NCI-H2107 (cell line): ENCODE data around the gene HSPA5.

Experiments used
- DNase-seq: peaks from one replicate; lab custom pipeline; 2025; lab: John Stamatoyannopoulos, UW

HSPA5 gene

DNA sequence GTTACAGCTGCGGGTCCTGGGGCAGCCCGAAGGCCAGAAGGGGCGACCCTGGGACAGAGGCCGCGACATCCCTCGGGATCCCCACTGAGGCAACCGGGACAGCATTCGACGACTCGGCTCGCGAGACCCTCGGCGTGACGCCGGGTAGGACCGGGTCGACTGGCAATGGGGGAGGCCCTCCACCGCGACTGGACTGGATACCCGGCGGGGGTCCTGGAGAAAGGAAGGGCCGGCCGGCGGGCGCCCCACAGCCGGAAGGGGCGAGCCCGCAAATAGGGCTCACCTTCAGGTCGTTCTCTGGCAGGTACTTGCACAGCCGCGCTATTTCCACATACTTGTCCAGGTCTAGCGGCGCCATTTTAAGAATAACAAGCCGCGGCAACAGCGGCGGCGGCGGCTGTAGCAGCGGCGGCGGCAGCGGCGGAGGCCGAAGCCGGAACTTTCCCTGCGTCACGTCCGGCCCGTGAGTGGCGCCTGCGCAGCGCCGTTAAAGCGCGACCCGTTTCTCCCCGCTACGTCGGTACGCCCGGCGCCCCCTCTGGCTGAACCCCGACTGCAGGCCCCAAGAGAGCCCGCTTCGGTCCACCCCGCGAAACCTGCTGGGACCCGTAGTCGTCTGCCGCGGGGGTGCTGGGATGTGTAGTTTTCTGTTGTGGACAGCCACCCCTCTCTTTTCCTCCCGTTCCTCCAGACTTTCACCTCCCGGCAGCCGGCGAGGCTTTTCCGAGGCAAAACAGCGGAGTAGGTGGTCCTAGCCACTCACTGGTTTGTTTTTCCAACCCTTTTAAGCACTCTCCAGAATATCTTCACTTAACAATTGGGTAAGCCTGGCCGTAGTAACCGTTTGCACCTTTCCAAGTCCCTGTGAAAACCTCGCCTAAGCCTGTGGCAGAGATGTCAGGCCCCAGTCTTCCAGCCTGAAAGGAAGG lies 51.5 kb downstream of the HSPA5 start, which contains the start of gene PPP6C:
Gene PPP6C, minus strand, starts transcription at position 443 of the 929 bp plus-strand sequence. Its CDS starts 85 bp downstream, at position 358.
- DNase-seq, result peak; percentile 94

GRCh38 chr9:125189011-125189360 lies 52.2 kb downstream of the HSPA5 start:
- DNase-seq, result no peak
